HG02759 (cell line): ENCODE data around the gene ISLR.

Experiments used
- ATAC-seq: cut with Tn5 transposase; IDR thresholded peaks from one replicate; pipeline ENCODE4 v1.9.1; 2021; ENCODE audit warnings: mild to moderate bottlenecking, moderate library complexity; ENCODE audit not compliant: unreplicated experiment

The ISLR gene

GRCh38 chr15:74192751-74193150 is 19.2 kb downstream of the ISLR start:
- ATAC-seq, result no peak

- ATAC-seq, result no peak
Observed at GRCh38 chr15:74193299-74193718, 19.8 kb downstream of the ISLR start.

- no peak for ATAC-seq
Observed at GRCh38 chr15:74193905-74194304, 20.4 kb downstream of the ISLR start.

- no peak for ATAC-seq
Observed at GRCh38 chr15:74194572-74195559, 21.4 kb downstream of the ISLR start.

GRCh38 chr15:74196175-74196574 is 22.7 kb downstream of the ISLR start:
- ATAC-seq, result no peak

- ATAC-seq, result no peak
Observed at GRCh38 chr15:74197176-74197965, 23.9 kb downstream of the ISLR start.

- no peak for ATAC-seq
Observed at GRCh38 chr15:74199297-74199652, 25.8 kb downstream of the ISLR start.

- ATAC-seq, result no peak
Observed at GRCh38 chr15:74200412-74200815, 26.9 kb downstream of the ISLR start.

GRCh38 chr15:74200871-74201419 is 27.4 kb downstream of the ISLR start:
- ATAC-seq, result no peak

- ATAC-seq, result no peak
Observed at GRCh38 chr15:74201710-74202420, 28.4 kb downstream of the ISLR start.

GRCh38 chr15:74202452-74203401 is 29.2 kb downstream of the ISLR start, which contains the start of gene STRA6:
STRA6 (minus strand) TSS chr15:74202787; CDS start chr15:74202267, 520 bp downstream.
- no peak for ATAC-seq

- no peak for ATAC-seq
Observed at GRCh38 chr15:74203914-74204431, 30.5 kb downstream of the ISLR start.

- ATAC-seq, result no peak
Observed at GRCh38 chr15:74205582-74205947, 32.1 kb downstream of the ISLR start.

GRCh38 chr15:74206801-74207281 is 33.3 kb downstream of the ISLR start:
- ATAC-seq, result no peak

- no peak for ATAC-seq
Observed at GRCh38 chr15:74207652-74208440, 34.3 kb downstream of the ISLR start.

- ATAC-seq, result no peak
Observed at GRCh38 chr15:74208496-74208895, 35.0 kb downstream of the ISLR start.

- no peak for ATAC-seq
Observed at GRCh38 chr15:74208901-74209559, 35.5 kb downstream of the ISLR start.

- no peak for ATAC-seq
Observed at GRCh38 chr15:74209560-74209958, 36.0 kb downstream of the ISLR start.
